Measurements from ENCODE around the gene SORBS2. TPM values are rescaled to one million over a fixed set of nuclear protein-coding genes. Genes with fewer than 3 reads are reported as not detected.
"Not testable (repeated sequence)": the region's sequence is repeated elsewhere in the genome, so short reads cannot be mapped to it uniquely, and the experiment has no call there.

SORBS2 gene
- total RNA-seq: not detected

GRCh38 chr4:185811509-185812364 is at the start of gene SORBS2:
TSS of gene SORBS2 (minus strand) at chr4:185812194. CDS start at chr4:185690571, 121,623 bp downstream.
- DNase-seq: no peak

- DNase-seq: no peak
These were observed 47.1 kb upstream of the SORBS2 start for GRCh38 chr4:185859111-185859510.

- DNase-seq: not testable (repeated sequence)
These were observed 45.6 kb upstream of the SORBS2 start for GRCh38 chr4:185857561-185857960.

- DNase-seq: no peak
These were observed 41.8 kb upstream of the SORBS2 start for GRCh38 chr4:185853841-185854240.

GRCh38 chr4:185852961-185853360 is 41.0 kb upstream of the SORBS2 start:
- DNase-seq: no peak

GRCh38 chr4:185849664-185850550 is 37.9 kb upstream of the SORBS2 start:
- DNase-seq: no peak

GRCh38 chr4:185847352-185848097 is 35.5 kb upstream of the SORBS2 start:
- no peak for DNase-seq

- DNase-seq: no peak
These were observed 34.6 kb upstream of the SORBS2 start for GRCh38 chr4:185846505-185847150.

- DNase-seq: no peak
These were observed 34.0 kb upstream of the SORBS2 start for GRCh38 chr4:185845966-185846365.

- no peak for DNase-seq
These were observed 29.5 kb upstream of the SORBS2 start for GRCh38 chr4:185841451-185841850.

GRCh38 chr4:185840953-185841352 is 29.0 kb upstream of the SORBS2 start:
- no peak for DNase-seq

- DNase-seq: no peak
These were observed 28.2 kb upstream of the SORBS2 start for GRCh38 chr4:185840201-185840600.

GRCh38 chr4:185839770-185840169 is 27.8 kb upstream of the SORBS2 start:
- DNase-seq: no peak

- no peak for DNase-seq
These were observed 27.3 kb upstream of the SORBS2 start for GRCh38 chr4:185839194-185839712.

- no peak for DNase-seq
These were observed 26.7 kb upstream of the SORBS2 start for GRCh38 chr4:185838514-185839193.

- DNase-seq: no peak
These were observed 26.1 kb upstream of the SORBS2 start for GRCh38 chr4:185838104-185838452.

GRCh38 chr4:185837415-185838103 is 25.6 kb upstream of the SORBS2 start:
- DNase-seq: no peak

GRCh38 chr4:185836241-185837084 is 24.5 kb upstream of the SORBS2 start:
- DNase-seq: no peak

- DNase-seq: no peak
These were observed 23.8 kb upstream of the SORBS2 start for GRCh38 chr4:185835814-185836213.

GRCh38 chr4:185835336-185835735 is 23.3 kb upstream of the SORBS2 start:
- no peak for DNase-seq

Measured in effector CD4-positive, alpha-beta T cell (primary cell).